Colon (tissue), 2 donors: ENCODE results near the gene GAP43.

ENCODE experiments used
- FAIRE-seq: peaks from 2 replicates; lab custom pipeline; 2012; peaks lifted over from hg19 to GRCh38; lab: Jason Lieb, UNC
- donor health status: control.
- donor health status: control.

GAP43 gene

GRCh38 chr3:115623044-115623868 is at the start of gene GAP43:
Gene GAP43 (plus strand): TSS chr3:115623510. CDS start chr3:115623690, 180 bp downstream.
- no peak for FAIRE-seq

GRCh38 chr3:115576325-115576875 is 46.9 kb upstream of the GAP43 start:
- no peak for FAIRE-seq

GRCh38 chr3:115577000-115577399 is 46.3 kb upstream of the GAP43 start:
- no peak for FAIRE-seq

- no peak for FAIRE-seq
Measured at GRCh38 chr3:115578331-115578730, 45.0 kb upstream of the GAP43 start.

GRCh38 chr3:115580566-115580965 is 42.7 kb upstream of the GAP43 start:
- no peak for FAIRE-seq

- no peak for FAIRE-seq
Measured at GRCh38 chr3:115581362-115582135, 41.8 kb upstream of the GAP43 start.

- no peak for FAIRE-seq
Measured at GRCh38 chr3:115588201-115589115, 34.9 kb upstream of the GAP43 start.

- no peak for FAIRE-seq
Measured at GRCh38 chr3:115590873-115591272, 32.4 kb upstream of the GAP43 start.

GRCh38 chr3:115595611-115596275 is 27.6 kb upstream of the GAP43 start:
- no peak for FAIRE-seq

- FAIRE-seq, result no peak
Measured at GRCh38 chr3:115598216-115598615, 25.1 kb upstream of the GAP43 start.

- no peak for FAIRE-seq
Measured at GRCh38 chr3:115602194-115602593, 21.1 kb upstream of the GAP43 start.

- FAIRE-seq, result no peak
Measured at GRCh38 chr3:115611630-115612029, 11.7 kb upstream of the GAP43 start.

- no peak for FAIRE-seq
Measured at GRCh38 chr3:115615001-115615814, 8.1 kb upstream of the GAP43 start.

GRCh38 chr3:115616461-115616860 is 6.8 kb upstream of the GAP43 start:
- FAIRE-seq, result no peak

GRCh38 chr3:115617591-115617990 is 5.7 kb upstream of the GAP43 start:
- no peak for FAIRE-seq

- no peak for FAIRE-seq
Measured at GRCh38 chr3:115624029-115624741, 875 bp downstream of the GAP43 start.

- FAIRE-seq, result no peak
Measured at GRCh38 chr3:115624901-115625300, 1.6 kb downstream of the GAP43 start.

GRCh38 chr3:115626006-115626409 is 2.7 kb downstream of the GAP43 start:
- no peak for FAIRE-seq

GRCh38 chr3:115626721-115627120 is 3.4 kb downstream of the GAP43 start:
- FAIRE-seq, result no peak
